Stimulated activated CD8-positive, alpha-beta memory T cell treated with anti-CD3 and anti-CD28 coated beads, Interleukin-4, amount 100 ng/mL, for 24 hours (primary cell): ENCODE data around the gene COL16A1.
A peak's percentile ranks its signal among the peaks of the same experiment; 100 is the strongest.

Source experiments
- DNase-seq: peaks from one replicate; pipeline ENCODE4 v3.0.0-alpha.2; 2020; ENCODE audit warnings: low read depth

Gene COL16A1

GRCh38 chr1:31705080-31705866 lies 1.5 kb upstream of the COL16A1 start:
- DNase-seq = peak; percentile 68

- no peak for DNase-seq
Measured at GRCh38 chr1:31704271-31705079, 658 bp upstream of the COL16A1 start.

- no peak for DNase-seq
Measured at GRCh38 chr1:31702836-31703404, 897 bp downstream of the COL16A1 start.

- peak; percentile 25 for DNase-seq
Measured at GRCh38 chr1:31701091-31701736, 2.6 kb downstream of the COL16A1 start.

- no peak for DNase-seq
Measured at GRCh38 chr1:31700468-31701090, 3.2 kb downstream of the COL16A1 start.

GRCh38 chr1:31699341-31699891 lies 4.4 kb downstream of the COL16A1 start:
- DNase-seq = no peak

GRCh38 chr1:31697369-31697984 lies 6.3 kb downstream of the COL16A1 start:
- no peak for DNase-seq

GRCh38 chr1:31696242-31696641 lies 7.6 kb downstream of the COL16A1 start:
- DNase-seq = no peak

GRCh38 chr1:31695327-31695726 lies 8.5 kb downstream of the COL16A1 start:
- DNase-seq = no peak

- no peak for DNase-seq
Measured at GRCh38 chr1:31694964-31695313, 8.9 kb downstream of the COL16A1 start.

- DNase-seq = no peak
Measured at GRCh38 chr1:31694069-31694963, 9.5 kb downstream of the COL16A1 start.

- DNase-seq = no peak
Measured at GRCh38 chr1:31693231-31693630, 10.6 kb downstream of the COL16A1 start.

GRCh38 chr1:31691951-31692350 lies 11.9 kb downstream of the COL16A1 start:
- DNase-seq = no peak

- no peak for DNase-seq
Measured at GRCh38 chr1:31691446-31691845, 12.4 kb downstream of the COL16A1 start.

GRCh38 chr1:31690921-31691320 lies 12.9 kb downstream of the COL16A1 start:
- no peak for DNase-seq

- DNase-seq = no peak
Measured at GRCh38 chr1:31689854-31690253, 14.0 kb downstream of the COL16A1 start.

GRCh38 chr1:31689379-31689778 lies 14.4 kb downstream of the COL16A1 start:
- no peak for DNase-seq

GRCh38 chr1:31688233-31688918 lies 15.4 kb downstream of the COL16A1 start:
- DNase-seq = no peak

GRCh38 chr1:31687601-31688000 lies 16.2 kb downstream of the COL16A1 start:
- no peak for DNase-seq

- no peak for DNase-seq
Measured at GRCh38 chr1:31685795-31686194, 18.0 kb downstream of the COL16A1 start.
